Ascending aorta (tissue), 2 donors: ENCODE results near the gene PROZ. TPM values are rescaled to one million over a fixed set of nuclear protein-coding genes. Genes with fewer than 3 reads are reported as not detected.
"Not testable (repeated sequence)": the region's sequence is repeated elsewhere in the genome, so short reads cannot be mapped to it uniquely, and the experiment has no call there.

Experiments used
- DNase-seq, 2 donors: peaks; one replicate each; pipeline ENCODE4 v3.0.0-alpha.2; 2019; ENCODE audit warnings: low spot score in 2 of 2
- H3K27ac ChIP-seq, 2 donors: fragments of 200-600 bp; sonication (generic); one replicate each; pipeline ENCODE4 v1.5.1; 2016 to 2017; ENCODE audit warnings: mild to moderate bottlenecking in 1 of 2
- H3K27me3 ChIP-seq: fragments of 200-600 bp; sonication (generic); one replicate; pipeline ENCODE4 v1.5.1; 2017
- H3K36me3 ChIP-seq, 2 donors: fragments of 200-600 bp; sonication (generic); one replicate each; pipeline ENCODE4 v1.5.1; 2016
- H3K4me1 ChIP-seq, 2 donors: fragments of 200-600 bp; sonication (generic); one replicate each; pipeline ENCODE4 v1.5.1; 2016 to 2017; ENCODE audit warnings: mild to moderate bottlenecking in 1 of 2
- H3K4me3 ChIP-seq, 2 donors: fragments of 200-600 bp; sonication (generic); one replicate each; pipeline ENCODE4 v1.5.1; 2016 to 2017; ENCODE audit warnings: mild to moderate bottlenecking in 1 of 2
- H3K9me3 ChIP-seq, 2 donors: fragments of 200-600 bp; sonication (generic); one replicate each; pipeline ENCODE4 v1.5.1; 2016
- CTCF ChIP-seq, 3 experiments: fragments of 200-600 bp in 2 of 3; fragments of 450-650 bp in 1 of 3; sonication (generic) in 2 of 3; IDR thresholded peaks; one replicate each; pipeline ENCODE4 v1.5.1; 2016 to 2019; ENCODE audit warnings: antibody characterized with exemption in 3 of 3, mild to moderate bottlenecking in 1 of 3, moderate library complexity in 1 of 3
- intact Hi-C: fragments of 100-400 bp; cut with DNase I; formaldehyde crosslinking; loops from one replicate; pipeline ENCODE4 v1.15.1; 2023
- total RNA-seq: library from RNA; depleted of rRNA; stranded (reverse); fragments of >200 nt; gene quantifications from one replicate; pipeline ENCODE4 v1.1.0, GENCODE V29; 2016

Gene PROZ
- total RNA-seq, 1 donor from 2014 or later, result not detected

- Histone ChIP-seq H3K4me1 (no peaks in the 10 kb centered on the region), H3K9me3 (no peaks in the 10 kb centered on the region), H3K27me3 (no peaks in the 10 kb centered on the region), H3K27ac (no peak overlapping the region), H3K4me3 (no peak overlapping the region), H3K36me3 (no peaks in the 10 kb centered on the region)
- no peak for TF ChIP-seq CTCF (IDR thresholded peaks at IDR 0.05)
- intact Hi-C loops, result no loop called here
- DNase-seq, result no peak
Measured at GRCh38 chr13:113160983-113161382, 2.5 kb downstream of the PROZ start.

GRCh38 chr13:113161433-113161832, 3.0 kb downstream of the PROZ start:
- Histone ChIP-seq H3K4me1 (no peaks in the 10 kb centered on the region), H3K4me3 (no peak overlapping the region), H3K9me3 (no peaks in the 10 kb centered on the region), H3K36me3 (no peaks in the 10 kb centered on the region), H3K27me3 (no peaks in the 10 kb centered on the region), H3K27ac (no peak overlapping the region)
- peak in 1 of 2 donors; percentile 38 for DNase-seq
- no peak for TF ChIP-seq CTCF (IDR thresholded peaks at IDR 0.05)
- intact Hi-C loops, result no loop called here

GRCh38 chr13:113161975-113162374, 3.5 kb downstream of the PROZ start:
- H3K4me1 ChIP-seq, H3K4me3 ChIP-seq, H3K27me3 ChIP-seq, H3K36me3 ChIP-seq, intact Hi-C loops, H3K9me3 ChIP-seq, DNase-seq, H3K27ac ChIP-seq: not testable (repeated sequence)

- H3K4me1 ChIP-seq, result no peaks in the 10 kb centered on the region
Measured at GRCh38 chr13:113162783-113163685, 4.6 kb downstream of the PROZ start.

GRCh38 chr13:113164492-113164891, 6.0 kb downstream of the PROZ start:
- no peak overlapping the region for H3K4me3 ChIP-seq
- no peaks in the 10 kb centered on the region for H3K9me3 ChIP-seq
- H3K4me1 ChIP-seq, result no peaks in the 10 kb centered on the region
- peak in 1 of 2 donors; percentile 28 for DNase-seq
- intact Hi-C loops, result no loop called here
- H3K27me3 ChIP-seq, result no peaks in the 10 kb centered on the region
- H3K27ac ChIP-seq, result no peak overlapping the region
- peaks cover 0 to 2% of the 10 kb centered on the region in 2 donors for H3K36me3 ChIP-seq
- no peak for TF ChIP-seq CTCF (IDR thresholded peaks at IDR 0.05)

More at GRCh38 chr13:113162783-113163685, 4.6 kb downstream of the PROZ start:
- H3K27me3 ChIP-seq, result no peaks in the 10 kb centered on the region
- no peak for TF ChIP-seq CTCF (IDR thresholded peaks at IDR 0.05)
- intact Hi-C loops, result no loop called here
- no peaks in the 10 kb centered on the region for H3K9me3 ChIP-seq
- H3K27ac ChIP-seq, result no peak overlapping the region
- DNase-seq, result peak in 1 of 2 donors; percentile 46
- no peak overlapping the region for H3K4me3 ChIP-seq
- H3K36me3 ChIP-seq, result no peaks in the 10 kb centered on the region

- peak in 1 of 2 donors; percentile 40 for DNase-seq
- Histone ChIP-seq H3K4me3 (no peak overlapping the region), H3K4me1 (no peaks in the 10 kb centered on the region), H3K9me3 (no peaks in the 10 kb centered on the region), H3K36me3 (peaks cover 6% of the 10 kb centered on the region in 2 donors), H3K27ac (no peak overlapping the region), H3K27me3 (no peaks in the 10 kb centered on the region)
- TF ChIP-seq CTCF (IDR thresholded peaks at IDR 0.05), result no peak
- intact Hi-C loops, result no loop called here
Measured at GRCh38 chr13:113166266-113166665, 7.8 kb downstream of the PROZ start.
